ENCODE data around the gene NPHP1.
"Not testable (repeated sequence)": the region's sequence is repeated elsewhere in the genome, so short reads cannot be mapped to it uniquely, and the experiment has no call there.

Gene NPHP1

GRCh38 chr2:110078104-110078503 is 126.7 kb downstream of the NPHP1 start:
- H3K36me3 ChIP-seq; H4K20me1 ChIP-seq; H3K4me3 ChIP-seq; H3K4me1 ChIP-seq; H3K4me2 ChIP-seq; H3K27ac ChIP-seq; H3K9ac ChIP-seq; H3K27me3 ChIP-seq; H3K9me3 ChIP-seq (replicated peaks in 1 of 11): not testable (repeated sequence)

- H3K4me3 ChIP-seq; H3K9ac ChIP-seq; H3K36me3 ChIP-seq; H3K27ac ChIP-seq; H3K4me1 ChIP-seq; H3K4me2 ChIP-seq; H4K20me1 ChIP-seq; H3K9me3 ChIP-seq (replicated peaks in 1 of 11); H3K27me3 ChIP-seq: not testable (repeated sequence)
Observed at GRCh38 chr2:110075896-110076295, 128.9 kb downstream of the NPHP1 start.

All from BLaER1 treated with 17β-estradiol and CSF1 and Interleukin-3, amounts not matched to agents 10 nM and 100 nM (cell line).